ACHN (cell line): ENCODE data around the gene ARMC8.

ENCODE experiments used
- DNase-seq: peaks from one replicate; pipeline ENCODE4 v3.0.0-alpha.2; 2015
- in situ Hi-C: cut with HindIII; loops from 2 replicates; pipeline ENCODE4 v1.10.0; 2017; ENCODE audit warnings: low sequenced_read_pairs, low pct_ligation_motif_present, low pct_unique_long_range_greater_than_20kb

ARMC8 gene

GRCh38 chr3:138234401-138235179, 47.5 kb downstream of the ARMC8 start:
- in situ Hi-C loops: no loop called here
- no peak for DNase-seq

GRCh38 chr3:138238711-138239110, 51.6 kb downstream of the ARMC8 start:
- DNase-seq: no peak
- in situ Hi-C loops: no loop called here

- in situ Hi-C loops: no loop called here
Measured at GRCh38 chr3:138241061-138241460, 54.0 kb downstream of the ARMC8 start.

GRCh38 chr3:138241676-138242075, 54.6 kb downstream of the ARMC8 start:
- no peak for DNase-seq
- in situ Hi-C loops: no loop called here

More at GRCh38 chr3:138241061-138241460, 54.0 kb downstream of the ARMC8 start:
- no peak for DNase-seq

GRCh38 chr3:138242466-138242865, 55.4 kb downstream of the ARMC8 start:
- no peak for DNase-seq
- in situ Hi-C loops: no loop called here

- DNase-seq: no peak
- in situ Hi-C loops: no loop called here
Measured at GRCh38 chr3:138245026-138245425, 57.9 kb downstream of the ARMC8 start.

- in situ Hi-C loops: no loop called here
- no peak for DNase-seq
Measured at GRCh38 chr3:138249636-138250035, 62.5 kb downstream of the ARMC8 start.

- in situ Hi-C loops: no loop called here
Measured at GRCh38 chr3:138253609-138254008, 66.5 kb downstream of the ARMC8 start.

GRCh38 chr3:138254216-138254615, 67.1 kb downstream of the ARMC8 start:
- DNase-seq: no peak
- in situ Hi-C loops: no loop called here

More at GRCh38 chr3:138253609-138254008, 66.5 kb downstream of the ARMC8 start:
- DNase-seq: no peak

- DNase-seq: no peak
- in situ Hi-C loops: no loop called here
Measured at GRCh38 chr3:138256022-138256421, 68.9 kb downstream of the ARMC8 start.

- DNase-seq: no peak
- in situ Hi-C loops: no loop called here
Measured at GRCh38 chr3:138257986-138258385, 70.9 kb downstream of the ARMC8 start.

GRCh38 chr3:138259126-138259525, 72.0 kb downstream of the ARMC8 start:
- in situ Hi-C loops: no loop called here
- DNase-seq: no peak

GRCh38 chr3:138260611-138261010, 73.5 kb downstream of the ARMC8 start:
- DNase-seq: no peak
- in situ Hi-C loops: no loop called here

- in situ Hi-C loops: no loop called here
- DNase-seq: no peak
Measured at GRCh38 chr3:138263104-138263503, 76.0 kb downstream of the ARMC8 start.

GRCh38 chr3:138265745-138266144, 78.6 kb downstream of the ARMC8 start:
- in situ Hi-C loops: no loop called here

GRCh38 chr3:138267083-138267482, 80.0 kb downstream of the ARMC8 start:
- no peak for DNase-seq

More at GRCh38 chr3:138265745-138266144, 78.6 kb downstream of the ARMC8 start:
- DNase-seq: no peak

GRCh38 chr3:138270245-138270644, 83.1 kb downstream of the ARMC8 start:
- in situ Hi-C loops: no loop called here
- no peak for DNase-seq

More at GRCh38 chr3:138267083-138267482, 80.0 kb downstream of the ARMC8 start:
- in situ Hi-C loops: no loop called here

- DNase-seq: no peak
- in situ Hi-C loops: no loop called here
Measured at GRCh38 chr3:138271189-138271794, 84.2 kb downstream of the ARMC8 start.

GRCh38 chr3:138281561-138281960, 94.5 kb downstream of the ARMC8 start:
- in situ Hi-C loops: no loop called here
- no peak for DNase-seq

- DNase-seq: no peak
- in situ Hi-C loops: no loop called here
Measured at GRCh38 chr3:138282836-138283235, 95.7 kb downstream of the ARMC8 start.
